Transverse colon (tissue), 3 donors: ENCODE data around the gene UTP14C.

Source experiments
- EP300 ChIP-seq: sonication (generic); formaldehyde crosslinking; IDR thresholded peaks from one replicate; pipeline ENCODE4 v1.6.1; 2017; ENCODE audit warnings: antibody characterized with exemption, low read depth
- TF ChIP-seq, protein P1 (sequence below), 5 experiments: fragments of 200-600 bp in 3 of 5; fragments of 450-650 bp in 2 of 5; sonication (generic) in 3 of 5; IDR thresholded peaks; 1 replicate in 2 of 5; 2 replicates in 3 of 5; pipeline ENCODE4 v1.5.1; 2016 to 2017; ENCODE audit warnings: antibody characterized with exemption in 5 of 5, inconsistent platforms in 3 of 5, mild to moderate bottlenecking in 2 of 5, moderate library complexity in 1 of 5

DNA sequence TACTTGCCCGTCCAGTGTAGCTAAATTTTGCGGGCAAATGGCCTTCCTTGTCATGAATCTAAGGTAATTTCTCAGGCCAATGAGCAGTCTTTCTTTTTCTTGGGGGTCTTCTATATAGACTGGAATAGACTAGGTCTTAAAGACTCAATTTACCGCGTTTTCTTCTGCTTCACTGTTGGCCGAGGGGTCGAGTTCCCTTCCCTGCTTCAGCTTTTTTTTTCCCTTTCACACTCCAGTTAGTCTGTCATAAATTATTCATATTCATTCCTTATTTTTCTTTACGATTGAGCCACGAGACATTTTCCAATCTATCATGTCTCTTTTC is 12.0 kb upstream of the UTP14C start:
- TF ChIP-seq, protein P1, sequence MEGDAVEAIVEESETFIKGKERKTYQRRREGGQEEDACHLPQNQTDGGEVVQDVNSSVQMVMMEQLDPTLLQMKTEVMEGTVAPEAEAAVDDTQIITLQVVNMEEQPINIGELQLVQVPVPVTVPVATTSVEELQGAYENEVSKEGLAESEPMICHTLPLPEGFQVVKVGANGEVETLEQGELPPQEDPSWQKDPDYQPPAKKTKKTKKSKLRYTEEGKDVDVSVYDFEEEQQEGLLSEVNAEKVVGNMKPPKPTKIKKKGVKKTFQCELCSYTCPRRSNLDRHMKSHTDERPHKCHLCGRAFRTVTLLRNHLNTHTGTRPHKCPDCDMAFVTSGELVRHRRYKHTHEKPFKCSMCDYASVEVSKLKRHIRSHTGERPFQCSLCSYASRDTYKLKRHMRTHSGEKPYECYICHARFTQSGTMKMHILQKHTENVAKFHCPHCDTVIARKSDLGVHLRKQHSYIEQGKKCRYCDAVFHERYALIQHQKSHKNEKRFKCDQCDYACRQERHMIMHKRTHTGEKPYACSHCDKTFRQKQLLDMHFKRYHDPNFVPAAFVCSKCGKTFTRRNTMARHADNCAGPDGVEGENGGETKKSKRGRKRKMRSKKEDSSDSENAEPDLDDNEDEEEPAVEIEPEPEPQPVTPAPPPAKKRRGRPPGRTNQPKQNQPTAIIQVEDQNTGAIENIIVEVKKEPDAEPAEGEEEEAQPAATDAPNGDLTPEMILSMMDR (IDR thresholded peaks at IDR 0.05): no peak
- no peak for TF ChIP-seq EP300
